OCI-LY1 (cell line): ENCODE measurements around the gene GRK5.
A peak's percentile ranks its signal among the peaks of the same experiment; 100 is the strongest.

ENCODE experiments used
- H2AFZ ChIP-seq: fragments of 200-600 bp; sonication (generic), shearing (Covaris generic); 2 replicates; pipeline ENCODE4 v1.6.0; 2014; ENCODE audit warnings: antibody characterized with exemption, mild to moderate bottlenecking, low read length
- H3F3A ChIP-seq: fragments of 200-600 bp; sonication (generic), shearing (Covaris generic); 2 replicates; pipeline ENCODE4 v1.6.0; 2014; ENCODE audit warnings: mild to moderate bottlenecking, antibody characterized with exemption, low read length, moderate library complexity; ENCODE audit not compliant: insufficient read depth
- H3K27ac ChIP-seq: fragments of 200-600 bp; sonication (generic); 2 replicates; pipeline ENCODE4 v1.5.1; 2014; ENCODE audit warnings: low read length, mixed run types, mild to moderate bottlenecking, low read depth; ENCODE audit not compliant: poor library complexity, severe bottlenecking
- H3K27me3 ChIP-seq: fragments of 200-600 bp; sonication (generic); 2 replicates; pipeline ENCODE4 v1.6.0; 2014; ENCODE audit warnings: antibody characterized with exemption, mild to moderate bottlenecking, low read length, moderate library complexity; ENCODE audit not compliant: insufficient read depth
- H3K36me3 ChIP-seq: fragments of 200-600 bp; sonication (generic); 2 replicates; pipeline ENCODE4 v1.6.1; 2014; ENCODE audit warnings: mild to moderate bottlenecking, antibody characterized with exemption, low read length, moderate library complexity, mixed read lengths; ENCODE audit not compliant: insufficient read depth
- H3K4me1 ChIP-seq: fragments of 200-600 bp; sonication (generic); 2 replicates; pipeline ENCODE4 v1.5.1; 2014; ENCODE audit warnings: mild to moderate bottlenecking, low read length, moderate library complexity; ENCODE audit not compliant: insufficient read depth, severe bottlenecking
- H3K4me2 ChIP-seq: fragments of 200-600 bp; sonication (generic), shearing (Covaris generic); 2 replicates; pipeline ENCODE4 v1.6.1; 2014; ENCODE audit warnings: low read length
- H3K4me3 ChIP-seq: fragments of 200-600 bp; sonication (generic); 2 replicates; pipeline ENCODE4 v1.5.1; 2014; ENCODE audit warnings: low read length, low read depth, mild to moderate bottlenecking, mixed read lengths; ENCODE audit not compliant: poor library complexity, severe bottlenecking
- H3K79me2 ChIP-seq: fragments of 200-600 bp; shearing (Covaris generic); 2 replicates; pipeline ENCODE4 v1.6.1; 2016; ENCODE audit warnings: mixed run types, low read length, mixed read lengths; ENCODE audit not compliant: insufficient read depth
- H3K9ac ChIP-seq: fragments of 200-600 bp; sonication (generic), shearing (Covaris generic); 2 replicates; pipeline ENCODE4 v1.6.1; 2014; ENCODE audit warnings: mild to moderate bottlenecking, low read length, mixed read lengths
- H3K9me2 ChIP-seq: fragments of 200-600 bp; sonication (generic), shearing (Covaris generic); 2 replicates; pipeline ENCODE4 v1.6.1; 2014; ENCODE audit warnings: low read depth, mild to moderate bottlenecking, low read length, mixed read lengths
- H3K9me3 ChIP-seq: fragments of 200-600 bp; shearing (Covaris generic); 2 replicates; pipeline ENCODE4 v1.6.1; 2014; ENCODE audit warnings: low read length, mixed read lengths
- H4K20me1 ChIP-seq: fragments of 200-600 bp; sonication (generic), shearing (Covaris generic); 2 replicates; pipeline ENCODE4 v1.6.0; 2016; ENCODE audit warnings: mild to moderate bottlenecking, low read length; ENCODE audit not compliant: insufficient read depth
- EZH2 ChIP-seq: fragments of 200-600 bp; sonication (generic), shearing (Covaris generic); IDR thresholded peaks from 2 replicates; pipeline ENCODE4 v1.8.0; 2017; ENCODE audit warnings: borderline replicate concordance, mixed run types, mild to moderate bottlenecking, antibody characterized with exemption, low read length, moderate library complexity, mixed read lengths
- TF ChIP-seq, protein P1 (sequence below): fragments of 200-600 bp; sonication (generic), shearing (Covaris generic); IDR thresholded peaks from 2 replicates; pipeline ENCODE4 v1.5.1; 2017; ENCODE audit warnings: mild to moderate bottlenecking, antibody characterized with exemption, low read length, moderate library complexity, mixed read lengths

The GRK5 gene

DNA sequence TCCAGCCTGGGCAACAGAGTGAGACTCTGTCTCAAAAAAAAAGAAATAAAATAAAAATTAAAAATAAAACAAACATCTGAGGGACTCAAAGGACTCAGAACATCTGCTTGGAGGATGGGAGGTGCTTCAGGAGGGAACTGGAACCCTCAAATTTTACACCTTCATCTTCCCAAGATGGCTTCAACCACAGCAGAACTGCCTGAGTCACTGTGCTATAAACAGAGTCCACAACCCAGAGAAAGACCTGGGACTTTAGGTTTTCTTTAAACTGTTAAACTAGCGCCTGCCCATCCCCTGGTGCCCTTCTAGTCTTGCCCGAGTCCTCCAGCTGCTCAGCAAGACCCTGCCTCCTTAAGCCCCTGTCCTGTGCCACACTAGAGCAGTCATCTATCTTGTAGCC lies 294.3 kb downstream of the GRK5 start:
- H2AFZ ChIP-seq = no peak overlapping the region
- TF ChIP-seq, protein P1, sequence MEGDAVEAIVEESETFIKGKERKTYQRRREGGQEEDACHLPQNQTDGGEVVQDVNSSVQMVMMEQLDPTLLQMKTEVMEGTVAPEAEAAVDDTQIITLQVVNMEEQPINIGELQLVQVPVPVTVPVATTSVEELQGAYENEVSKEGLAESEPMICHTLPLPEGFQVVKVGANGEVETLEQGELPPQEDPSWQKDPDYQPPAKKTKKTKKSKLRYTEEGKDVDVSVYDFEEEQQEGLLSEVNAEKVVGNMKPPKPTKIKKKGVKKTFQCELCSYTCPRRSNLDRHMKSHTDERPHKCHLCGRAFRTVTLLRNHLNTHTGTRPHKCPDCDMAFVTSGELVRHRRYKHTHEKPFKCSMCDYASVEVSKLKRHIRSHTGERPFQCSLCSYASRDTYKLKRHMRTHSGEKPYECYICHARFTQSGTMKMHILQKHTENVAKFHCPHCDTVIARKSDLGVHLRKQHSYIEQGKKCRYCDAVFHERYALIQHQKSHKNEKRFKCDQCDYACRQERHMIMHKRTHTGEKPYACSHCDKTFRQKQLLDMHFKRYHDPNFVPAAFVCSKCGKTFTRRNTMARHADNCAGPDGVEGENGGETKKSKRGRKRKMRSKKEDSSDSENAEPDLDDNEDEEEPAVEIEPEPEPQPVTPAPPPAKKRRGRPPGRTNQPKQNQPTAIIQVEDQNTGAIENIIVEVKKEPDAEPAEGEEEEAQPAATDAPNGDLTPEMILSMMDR = no peak
- TF ChIP-seq EZH2 = no peak

DNA sequence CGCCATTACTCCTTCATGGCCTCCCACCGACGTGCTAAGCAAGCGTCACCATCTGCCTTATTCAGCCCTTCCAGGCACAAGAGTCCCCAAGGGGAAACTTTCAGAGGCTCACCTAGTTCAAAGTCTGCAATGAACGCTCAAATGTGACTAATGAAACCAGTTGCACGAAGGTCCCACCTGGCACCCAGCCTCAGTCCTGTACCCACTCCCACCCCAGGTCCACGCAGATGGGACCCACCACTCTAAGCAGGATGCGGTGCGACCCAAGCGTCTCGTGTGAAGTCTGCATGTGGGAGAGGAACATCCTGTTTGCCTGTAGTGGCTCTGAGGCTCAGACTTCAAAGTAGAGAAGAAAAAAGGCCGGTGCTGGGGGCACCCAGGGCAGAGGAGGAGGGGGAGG lies 294.8 kb downstream of the GRK5 start:
- H3K9me2 ChIP-seq = no peaks in the 10 kb centered on the region
- no peak overlapping the region for H2AFZ ChIP-seq
- TF ChIP-seq, protein P1 = no peak
- no peak for TF ChIP-seq EZH2

More for the DNA sequence above, 294.3 kb downstream of the GRK5 start:
- no peaks in the 10 kb centered on the region for H3K79me2 ChIP-seq
- no peaks in the 10 kb centered on the region for H3F3A ChIP-seq
- H3K4me3 ChIP-seq = no peak overlapping the region
- H3K4me1 ChIP-seq = peaks cover 10% of the 10 kb centered on the region
- H3K36me3 ChIP-seq = no peaks in the 10 kb centered on the region
- H3K9me3 ChIP-seq = no peaks in the 10 kb centered on the region
- no peaks in the 10 kb centered on the region for H4K20me1 ChIP-seq
- no peak overlapping the region for H3K27ac ChIP-seq
- H3K9me2 ChIP-seq = no peaks in the 10 kb centered on the region
- no peak overlapping the region for H3K4me2 ChIP-seq
- H3K27me3 ChIP-seq = no peaks in the 10 kb centered on the region; the same call in 1 of the 2 replicates
- H3K9ac ChIP-seq = no peak overlapping the region

GRCh38 chr10:119502618-119503155 lies 295.3 kb downstream of the GRK5 start:
- no peak overlapping the region for H2AFZ ChIP-seq
- no peaks in the 10 kb centered on the region for H3F3A ChIP-seq
- no peaks in the 10 kb centered on the region for H4K20me1 ChIP-seq
- H3K27ac ChIP-seq = no peak overlapping the region
- H3K9me3 ChIP-seq = no peaks in the 10 kb centered on the region
- no peak overlapping the region for H3K4me3 ChIP-seq
- H3K27me3 ChIP-seq = no peaks in the 10 kb centered on the region; the same call in 1 of the 2 replicates
- H3K79me2 ChIP-seq = no peaks in the 10 kb centered on the region
- no peak overlapping the region for H3K4me2 ChIP-seq
- no peaks in the 10 kb centered on the region for H3K9me2 ChIP-seq
- H3K4me1 ChIP-seq = peaks cover 10% of the 10 kb centered on the region
- TF ChIP-seq EZH2 = no peak
- TF ChIP-seq, protein P1 = no peak
- no peaks in the 10 kb centered on the region for H3K36me3 ChIP-seq
- H3K9ac ChIP-seq = no peak overlapping the region

More for the DNA sequence above, 294.8 kb downstream of the GRK5 start:
- Histone ChIP-seq H4K20me1 (no peaks in the 10 kb centered on the region), H3K27ac (no peak overlapping the region), H3F3A (no peaks in the 10 kb centered on the region), H3K4me3 (no peak overlapping the region), H3K36me3 (no peaks in the 10 kb centered on the region), H3K4me1 (peaks cover 10% of the 10 kb centered on the region), H3K4me2 (peak overlapping the region; percentile 17; the same call in 1 of the 2 replicates), H3K27me3 (no peaks in the 10 kb centered on the region; the same call in 1 of the 2 replicates), H3K9me3 (no peaks in the 10 kb centered on the region), H3K9ac (no peak overlapping the region), H3K79me2 (no peaks in the 10 kb centered on the region)
